OCI-LY7 (cell line): ENCODE data around the gene DTNA. TPM values are rescaled to one million over a fixed set of nuclear protein-coding genes. Genes with fewer than 3 reads are reported as not detected.

ENCODE experiments used
- BruUV-seq: library from RNA; stranded (reverse); fragments of 400-500 nt; replicated peaks from 2 replicates; lab custom pipeline; 2021; lab: Mats Ljungman, UMichigan
- CTCF ChIA-PET: fragments of 300-600 bp; sonication (Branson Sonifier 250); formaldehyde crosslinking; loops from one replicate; lab custom pipeline; 2022; ENCODE audit warnings: antibody characterized with exemption; ENCODE audit not compliant: unreplicated experiment; lab: Charles Lee
- POLR2A ChIA-PET: fragments of 300-600 bp; sonication (Branson Sonifier 250); formaldehyde crosslinking; loops from one replicate; lab custom pipeline; 2022; ENCODE audit warnings: antibody characterized with exemption; lab: Charles Lee
- DNase-seq: peaks from one replicate; pipeline ENCODE4 v3.0.0-alpha.2; 2015; ENCODE audit warnings: low spot score
- H2AFZ ChIP-seq: fragments of 200-600 bp; sonication (generic), shearing (Covaris generic); 2 replicates; pipeline ENCODE4 v1.6.1; 2014; ENCODE audit warnings: mild to moderate bottlenecking, antibody characterized with exemption, low read length, moderate library complexity
- H3K27ac ChIP-seq: fragments of 200-600 bp; sonication (generic); 2 replicates; pipeline ENCODE4 v1.5.1; 2014; ENCODE audit warnings: mixed run types, low read depth, mild to moderate bottlenecking, moderate library complexity, low read length, inconsistent platforms; ENCODE audit not compliant: poor library complexity, severe bottlenecking
- H3K36me3 ChIP-seq: fragments of 200-600 bp; sonication (generic); 2 replicates; pipeline ENCODE4 v1.6.1; 2014; ENCODE audit warnings: mild to moderate bottlenecking, antibody characterized with exemption, low read length, moderate library complexity, mixed read lengths; ENCODE audit not compliant: insufficient read depth
- H3K4me1 ChIP-seq: fragments of 200-600 bp; sonication (generic); 2 replicates; pipeline ENCODE4 v1.5.1; 2014; ENCODE audit warnings: mild to moderate bottlenecking, low read length; ENCODE audit not compliant: insufficient read depth, poor library complexity, severe bottlenecking
- H3K4me2 ChIP-seq: fragments of 200-600 bp; sonication (generic); 2 replicates; pipeline ENCODE4 v1.6.1; 2014; ENCODE audit warnings: mild to moderate bottlenecking, low read length
- H3K4me3 ChIP-seq: fragments of 200-600 bp; sonication (generic); 2 replicates; pipeline ENCODE4 v1.5.1; 2014; ENCODE audit warnings: mild to moderate bottlenecking, low read depth, low read length; ENCODE audit not compliant: poor library complexity, severe bottlenecking
- H3K79me2 ChIP-seq: fragments of 200-600 bp; sonication (generic); 2 replicates; pipeline ENCODE4 v1.6.1; 2016; ENCODE audit warnings: low read depth, mild to moderate bottlenecking, low read length, moderate library complexity, mixed read lengths; ENCODE audit not compliant: insufficient read depth
- H3K9me2 ChIP-seq: fragments of 200-600 bp; sonication (generic); 2 replicates; pipeline ENCODE4 v1.6.1; 2016; ENCODE audit warnings: mild to moderate bottlenecking, low read length, mixed read lengths; ENCODE audit not compliant: insufficient read depth
- H3K9me3 ChIP-seq: fragments of 200-600 bp; sonication (generic); 2 replicates; pipeline ENCODE4 v1.6.1; 2014; ENCODE audit warnings: mild to moderate bottlenecking, mixed run types, low read length, mixed read lengths
- H4K20me1 ChIP-seq: fragments of 200-600 bp; sonication (generic); 2 replicates; pipeline ENCODE4 v1.6.1; 2014; ENCODE audit warnings: mild to moderate bottlenecking, antibody characterized with exemption, low read length, moderate library complexity, mixed read lengths; ENCODE audit not compliant: insufficient read depth
- CTCF ChIP-seq: fragments of 200-600 bp; sonication (generic); conservative IDR thresholded peaks from 2 replicates; pipeline ENCODE4 v1.5.1; 2014; ENCODE audit warnings: mild to moderate bottlenecking, antibody characterized with exemption, low read length, moderate library complexity, mixed read lengths
- EZH2phosphoT487 ChIP-seq: fragments of 200-600 bp; sonication (generic); IDR thresholded peaks from 2 replicates; pipeline ENCODE4 v1.6.1; 2018; ENCODE audit warnings: low read depth, borderline replicate concordance, mild to moderate bottlenecking, mixed run types, antibody characterized with exemption, low read length, moderate library complexity, mixed read lengths
- intact Hi-C: fragments of 100-400 bp; cut with micrococcal nuclease; formaldehyde crosslinking; loops from one replicate; pipeline ENCODE4 v1.10.0; 2022; ENCODE audit not compliant: unreplicated experiment
- total RNA-seq, 2 experiments: library from RNA; depleted of rRNA in 1 of 2; stranded (reverse); fragments of >200 nt in 1 of 2; shearing (Covaris generic) in 1 of 2; gene quantifications; 2 replicates each; pipeline ENCODE4 v1.2.3, GENCODE V29; 2014 to 2022

The DTNA gene
- total RNA-seq, 2 experiments from 2014 or later, result 0.16 TPM; not detected in 1

- no peaks in the 10 kb centered on the region for H3K4me1 ChIP-seq
- no peak overlapping the region for H2AFZ ChIP-seq
- H3K27ac ChIP-seq, result no peak overlapping the region
- no peak for DNase-seq
- ChIA-PET POLR2A (no interaction called here), CTCF (no interaction called here)
- no peaks in the 10 kb centered on the region for H3K9me3 ChIP-seq
- H3K79me2 ChIP-seq, result no peaks in the 10 kb centered on the region
- TF ChIP-seq EZH2phosphoT487 (no peak), CTCF (no peak)
- intact Hi-C loops, result no loop called here
- no peaks in the 10 kb centered on the region for H4K20me1 ChIP-seq
- H3K4me3 ChIP-seq, result no peak overlapping the region
- no peak overlapping the region for H3K4me2 ChIP-seq
- H3K9me2 ChIP-seq, result no peaks in the 10 kb centered on the region
- H3K36me3 ChIP-seq, result no peaks in the 10 kb centered on the region
- no TSS peak for BruUV-seq
Observed at GRCh38 chr18:34694591-34695165, 15.4 kb upstream of the DTNA start.

- BruUV-seq, result no TSS peak
- no peak for DNase-seq
- CTCF ChIA-PET, result no interaction called here
- no peak overlapping the region for H3K27ac ChIP-seq
- H3K79me2 ChIP-seq, result no peaks in the 10 kb centered on the region
- H3K36me3 ChIP-seq, result no peaks in the 10 kb centered on the region
- intact Hi-C loops, result no loop called here
- POLR2A ChIA-PET, result no interaction called here
- no peak overlapping the region for H3K4me3 ChIP-seq
- no peak overlapping the region for H2AFZ ChIP-seq
- no peaks in the 10 kb centered on the region for H4K20me1 ChIP-seq
- H3K9me2 ChIP-seq, result no peaks in the 10 kb centered on the region
- H3K4me1 ChIP-seq, result no peaks in the 10 kb centered on the region
- no peak overlapping the region for H3K4me2 ChIP-seq
- no peaks in the 10 kb centered on the region for H3K9me3 ChIP-seq
- TF ChIP-seq CTCF (no peak), EZH2phosphoT487 (no peak)
Observed at GRCh38 chr18:34695310-34695709, 14.8 kb upstream of the DTNA start.

- no peak overlapping the region for H2AFZ ChIP-seq
- no peak overlapping the region for H3K27ac ChIP-seq
- intact Hi-C loops, result no loop called here
- H3K4me3 ChIP-seq, result no peak overlapping the region
- DNase-seq, result no peak
- H3K36me3 ChIP-seq, result no peaks in the 10 kb centered on the region
- H3K9me3 ChIP-seq, result no peaks in the 10 kb centered on the region
- no peak for TF ChIP-seq CTCF
- no peak for TF ChIP-seq EZH2phosphoT487
- H3K4me2 ChIP-seq, result no peak overlapping the region
- BruUV-seq, result no TSS peak
- no peaks in the 10 kb centered on the region for H3K79me2 ChIP-seq
- ChIA-PET CTCF (no interaction called here), POLR2A (no interaction called here)
- H4K20me1 ChIP-seq, result no peaks in the 10 kb centered on the region
- H3K4me1 ChIP-seq, result no peaks in the 10 kb centered on the region
- no peaks in the 10 kb centered on the region for H3K9me2 ChIP-seq
Observed at GRCh38 chr18:34696671-34697070, 13.4 kb upstream of the DTNA start.
